22Rv1 (cell line): Measurements from ENCODE around the gene SPATA45.

Experiments used
- CTCF ChIP-seq: fragments of 450-650 bp; IDR thresholded peaks from 2 replicates; pipeline ENCODE4 v1.5.1; 2017; ENCODE audit warnings: mild to moderate bottlenecking
- ZFX ChIP-seq: fragments of 450-650 bp; IDR thresholded peaks from 2 replicates; pipeline ENCODE4 v1.6.1; 2017; ENCODE audit warnings: antibody characterized with exemption, borderline replicate concordance

GRCh38 chr1:212892108-212892507 is 44.7 kb upstream of the SPATA45 start:
- TF ChIP-seq CTCF (no peak), ZFX (no peak)
